HepG2 (cell line): ENCODE measurements around the gene MBTD1. TPM values are rescaled to one million over a fixed set of nuclear protein-coding genes. Genes with fewer than 3 reads are reported as not detected.

ENCODE experiments used
- AKAP8 ChIP-seq: sonication (generic); formaldehyde crosslinking; IDR thresholded peaks from 2 replicates; pipeline ENCODE4 v1.5.1; 2020; ENCODE audit warnings: mild to moderate bottlenecking, missing genetic modification reagents
- CHD2 ChIP-seq: IDR thresholded peaks from 2 replicates; pipeline ENCODE4 v1.6.1; 2011; ENCODE audit warnings: low read depth, low read length, improper control_type of control experiment
- EEA1 ChIP-seq: sonication (generic); formaldehyde crosslinking; IDR thresholded peaks from 2 replicates; pipeline ENCODE4 v1.5.1; 2020; ENCODE audit warnings: mild to moderate bottlenecking, missing genetic modification reagents, borderline replicate concordance
- GLI4 ChIP-seq: sonication (generic); formaldehyde crosslinking; IDR thresholded peaks from 2 replicates; pipeline ENCODE4 v1.5.1; 2020; ENCODE audit warnings: missing genetic modification reagents, mild to moderate bottlenecking, moderate library complexity, borderline replicate concordance
- HOXA5 ChIP-seq: sonication (generic); formaldehyde crosslinking; IDR thresholded peaks from 2 replicates; pipeline ENCODE4 v1.4.0; 2020; ENCODE audit warnings: missing genetic modification reagents
- IRF2 ChIP-seq: IDR thresholded peaks from 2 replicates; pipeline ENCODE4 v1.6.1; 2018; ENCODE audit warnings: missing genetic modification reagents, missing compliant biosample characterization
- NFKBIZ ChIP-seq: IDR thresholded peaks from 2 replicates; pipeline ENCODE4 v1.6.1; 2018; ENCODE audit warnings: missing genetic modification reagents, missing compliant biosample characterization
- PLRG1 ChIP-seq: fragments of 450-650 bp; conservative IDR thresholded peaks from 2 replicates; pipeline ENCODE4 v1.6.1; 2016
- RCOR2 ChIP-seq: IDR thresholded peaks from 2 replicates; pipeline ENCODE4 v1.6.1; 2016; ENCODE audit warnings: missing biosample characterization, missing genetic modification reagents
- TCF12 ChIP-seq, 2 experiments: fragments of 450-650 bp in 1 of 2; sonication (generic) in 1 of 2; formaldehyde crosslinking in 1 of 2; IDR thresholded peaks; 2 replicates each; pipeline versions ENCODE4 v1.6.1 to v1.8.0; 2017 to 2022; ENCODE audit warnings: antibody characterized with exemption in 1 of 2, mild to moderate bottlenecking in 1 of 2, missing genetic modification reagents in 1 of 2, moderate library complexity in 1 of 2
- TEAD2 ChIP-seq: sonication (generic); formaldehyde crosslinking; IDR thresholded peaks from 2 replicates; pipeline ENCODE4 v1.9.0; 2021; ENCODE audit warnings: missing genetic modification reagents
- THYN1 ChIP-seq: sonication (generic); formaldehyde crosslinking; IDR thresholded peaks from 2 replicates; pipeline ENCODE4 v1.8.1; 2023; ENCODE audit warnings: low read depth, mild to moderate bottlenecking, moderate library complexity, missing genetic modification reagents, borderline replicate concordance
- ZNF337 ChIP-seq: sonication (generic); formaldehyde crosslinking; IDR thresholded peaks from 2 replicates; pipeline ENCODE4 v1.5.1; 2020; ENCODE audit warnings: missing genetic modification reagents, low read depth, mild to moderate bottlenecking, borderline replicate concordance
- ZNF569 ChIP-seq: sonication (generic); formaldehyde crosslinking; IDR thresholded peaks from 2 replicates; pipeline ENCODE4 v1.5.0; 2020; ENCODE audit warnings: mild to moderate bottlenecking, missing genetic modification reagents, moderate library complexity, borderline replicate concordance
- polyA plus RNA-seq, 8 experiments: library from polyadenylated mRNA; depleted of rRNA in 3 of 8; stranded (reverse) in 7 of 8; unstranded in 1 of 8; fragments of >200 nt; fragmentation: Illumina TruSeq in 4 of 8; extraction: Trizol in 4 of 8; gene quantifications; 2 replicates each; pipeline versions ENCODE4 v1.2.1 to v1.2.3, GENCODE V29; 2011 to 2016; ENCODE audit warnings: low read depth in 4 of 8, missing spikeins in 1 of 8, mixed read lengths in 1 of 8; ENCODE audit not compliant: insufficient read depth in 1 of 8
- total RNA-seq, 5 experiments: library from RNA; depleted of rRNA; stranded (reverse); fragments of >200 nt; fragmentation: Illumina TruSeq; extraction: Trizol; gene quantifications; 2 replicates each; pipeline ENCODE4 v1.2.3, GENCODE V29; 2016; ENCODE audit warnings: low read depth in 1 of 5
- TF ChIP-seq, protein P1 (sequence below): sonication (generic); formaldehyde crosslinking; IDR thresholded peaks from 2 replicates; pipeline ENCODE4 v1.8.1; 2023; ENCODE audit warnings: mild to moderate bottlenecking, missing genetic modification reagents
- TF ChIP-seq, protein P2 (sequence below): sonication (generic); formaldehyde crosslinking; IDR thresholded peaks from 2 replicates; pipeline ENCODE4 v1.5.0; 2020; ENCODE audit warnings: missing genetic modification reagents
- TF ChIP-seq, protein P3 (sequence below): fragments of 450-650 bp; IDR thresholded peaks from 2 replicates; pipeline ENCODE4 v1.6.1; 2017; ENCODE audit warnings: mild to moderate bottlenecking
- TF ChIP-seq, protein P4 (sequence below): sonication (generic); formaldehyde crosslinking; conservative IDR thresholded peaks from 2 replicates; pipeline ENCODE4 v1.4.0; 2020; ENCODE audit warnings: missing genetic modification reagents
- TF ChIP-seq, protein P5 (sequence below): sonication (generic); formaldehyde crosslinking; IDR thresholded peaks from 2 replicates; pipeline ENCODE4 v1.5.0; 2020; ENCODE audit warnings: mild to moderate bottlenecking, low read depth, missing genetic modification reagents, borderline replicate concordance

The MBTD1 gene
- total and polyA plus RNA-seq, 2 of the 13 experiments (the other 11 are each of a cell fraction or from before 2014, with no cell fraction given): 20.9 TPM

DNA sequence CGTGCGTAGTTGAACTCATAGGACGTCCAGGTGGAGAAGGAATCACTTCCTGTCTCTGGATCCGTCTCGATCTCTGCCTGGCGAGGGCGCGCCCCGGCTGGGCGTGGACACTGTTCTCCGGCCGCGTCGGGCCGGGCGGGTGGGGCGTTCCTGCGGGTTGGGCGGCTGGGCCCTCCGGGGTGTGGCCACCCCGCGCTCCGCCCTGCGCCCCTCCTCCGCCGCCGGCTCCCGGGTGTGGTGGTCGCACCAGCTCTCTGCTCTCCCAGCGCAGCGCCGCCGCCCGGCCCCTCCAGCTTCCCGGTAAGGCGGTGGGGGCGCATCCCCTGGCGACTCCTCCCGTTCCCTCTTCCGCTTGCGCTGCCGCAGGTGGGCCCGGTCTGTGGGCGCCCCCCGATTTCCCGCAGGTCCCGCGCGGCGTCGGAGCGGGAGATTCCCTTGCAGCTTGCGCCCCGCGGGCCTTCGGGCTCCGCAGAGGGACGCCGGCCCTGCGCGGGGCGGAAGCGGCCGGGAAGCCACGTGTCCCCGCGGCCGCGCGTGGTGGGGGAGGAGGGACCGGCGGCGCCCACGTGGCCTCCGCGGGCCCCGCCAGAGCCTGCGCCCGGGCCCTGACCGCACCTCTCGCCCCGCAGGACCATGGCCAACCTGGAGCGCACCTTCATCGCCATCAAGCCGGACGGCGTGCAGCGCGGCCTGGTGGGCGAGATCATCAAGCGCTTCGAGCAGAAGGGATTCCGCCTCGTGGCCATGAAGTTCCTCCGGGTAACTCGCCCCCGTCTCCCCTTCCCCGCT lies 93.5 kb downstream of the MBTD1 start, which contains the start of gene NME2 (continued):
- no peak for TF ChIP-seq NFKBIZ
- peak; percentile 62 for TF ChIP-seq AKAP8 (CRISPR knock-in tag)
- TF ChIP-seq IRF2 (CRISPR knock-in tag): peak; percentile 35; the same call in 1 of the 2 replicates
- TF ChIP-seq, protein P1, sequence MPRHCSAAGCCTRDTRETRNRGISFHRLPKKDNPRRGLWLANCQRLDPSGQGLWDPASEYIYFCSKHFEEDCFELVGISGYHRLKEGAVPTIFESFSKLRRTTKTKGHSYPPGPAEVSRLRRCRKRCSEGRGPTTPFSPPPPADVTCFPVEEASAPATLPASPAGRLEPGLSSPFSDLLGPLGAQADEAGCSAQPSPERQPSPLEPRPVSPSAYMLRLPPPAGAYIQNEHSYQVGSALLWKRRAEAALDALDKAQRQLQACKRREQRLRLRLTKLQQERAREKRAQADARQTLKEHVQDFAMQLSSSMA: 0 out of 2 replicates have a peak, but pooled peaks have one; percentile 10
- TF ChIP-seq, protein P2, sequence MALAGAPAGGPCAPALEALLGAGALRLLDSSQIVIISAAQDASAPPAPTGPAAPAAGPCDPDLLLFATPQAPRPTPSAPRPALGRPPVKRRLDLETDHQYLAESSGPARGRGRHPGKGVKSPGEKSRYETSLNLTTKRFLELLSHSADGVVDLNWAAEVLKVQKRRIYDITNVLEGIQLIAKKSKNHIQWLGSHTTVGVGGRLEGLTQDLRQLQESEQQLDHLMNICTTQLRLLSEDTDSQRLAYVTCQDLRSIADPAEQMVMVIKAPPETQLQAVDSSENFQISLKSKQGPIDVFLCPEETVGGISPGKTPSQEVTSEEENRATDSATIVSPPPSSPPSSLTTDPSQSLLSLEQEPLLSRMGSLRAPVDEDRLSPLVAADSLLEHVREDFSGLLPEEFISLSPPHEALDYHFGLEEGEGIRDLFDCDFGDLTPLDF: no peak; the same call in 1 of the 2 replicates
- TF ChIP-seq, protein P3, sequence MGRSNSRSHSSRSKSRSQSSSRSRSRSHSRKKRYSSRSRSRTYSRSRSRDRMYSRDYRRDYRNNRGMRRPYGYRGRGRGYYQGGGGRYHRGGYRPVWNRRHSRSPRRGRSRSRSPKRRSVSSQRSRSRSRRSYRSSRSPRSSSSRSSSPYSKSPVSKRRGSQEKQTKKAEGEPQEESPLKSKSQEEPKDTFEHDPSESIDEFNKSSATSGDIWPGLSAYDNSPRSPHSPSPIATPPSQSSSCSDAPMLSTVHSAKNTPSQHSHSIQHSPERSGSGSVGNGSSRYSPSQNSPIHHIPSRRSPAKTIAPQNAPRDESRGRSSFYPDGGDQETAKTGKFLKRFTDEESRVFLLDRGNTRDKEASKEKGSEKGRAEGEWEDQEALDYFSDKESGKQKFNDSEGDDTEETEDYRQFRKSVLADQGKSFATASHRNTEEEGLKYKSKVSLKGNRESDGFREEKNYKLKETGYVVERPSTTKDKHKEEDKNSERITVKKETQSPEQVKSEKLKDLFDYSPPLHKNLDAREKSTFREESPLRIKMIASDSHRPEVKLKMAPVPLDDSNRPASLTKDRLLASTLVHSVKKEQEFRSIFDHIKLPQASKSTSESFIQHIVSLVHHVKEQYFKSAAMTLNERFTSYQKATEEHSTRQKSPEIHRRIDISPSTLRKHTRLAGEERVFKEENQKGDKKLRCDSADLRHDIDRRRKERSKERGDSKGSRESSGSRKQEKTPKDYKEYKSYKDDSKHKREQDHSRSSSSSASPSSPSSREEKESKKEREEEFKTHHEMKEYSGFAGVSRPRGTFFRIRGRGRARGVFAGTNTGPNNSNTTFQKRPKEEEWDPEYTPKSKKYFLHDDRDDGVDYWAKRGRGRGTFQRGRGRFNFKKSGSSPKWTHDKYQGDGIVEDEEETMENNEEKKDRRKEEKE: no peak
- no peak for TF ChIP-seq ZNF569 (CRISPR knock-in tag)
- TF ChIP-seq RCOR2: no peak
- no peak for TF ChIP-seq TEAD2
- TF ChIP-seq, protein P4, sequence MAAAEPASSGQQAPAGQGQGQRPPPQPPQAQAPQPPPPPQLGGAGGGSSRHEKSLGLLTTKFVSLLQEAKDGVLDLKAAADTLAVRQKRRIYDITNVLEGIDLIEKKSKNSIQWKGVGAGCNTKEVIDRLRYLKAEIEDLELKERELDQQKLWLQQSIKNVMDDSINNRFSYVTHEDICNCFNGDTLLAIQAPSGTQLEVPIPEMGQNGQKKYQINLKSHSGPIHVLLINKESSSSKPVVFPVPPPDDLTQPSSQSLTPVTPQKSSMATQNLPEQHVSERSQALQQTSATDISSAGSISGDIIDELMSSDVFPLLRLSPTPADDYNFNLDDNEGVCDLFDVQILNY (CRISPR knock-in tag): 0 out of 2 replicates have a peak, but pooled peaks have one; percentile 35
- no peak for TF ChIP-seq TCF12 (IDR thresholded peaks at IDR 0.05)
- peak; percentile 66; the same call in 1 of the 2 replicates for TF ChIP-seq TCF12 (CRISPR knock-in tag; IDR thresholded peaks at IDR 0.05)
- TF ChIP-seq ZNF337 (CRISPR knock-in tag): no peak
- peak; percentile 83; the same call in 1 of the 2 replicates for TF ChIP-seq EEA1 (CRISPR knock-in tag)
- TF ChIP-seq GLI4 (CRISPR knock-in tag): 0 out of 2 replicates have a peak, but pooled peaks have one; percentile 34
- TF ChIP-seq, protein P5, sequence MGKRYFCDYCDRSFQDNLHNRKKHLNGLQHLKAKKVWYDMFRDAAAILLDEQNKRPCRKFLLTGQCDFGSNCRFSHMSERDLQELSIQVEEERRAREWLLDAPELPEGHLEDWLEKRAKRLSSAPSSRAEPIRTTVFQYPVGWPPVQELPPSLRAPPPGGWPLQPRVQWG (CRISPR knock-in tag): no peak
- TF ChIP-seq THYN1 (CRISPR knock-in tag): no peak
- no peak for TF ChIP-seq CHD2
- TF ChIP-seq PLRG1: no peak
- peak; percentile 46; the same call in 1 of the 2 replicates for TF ChIP-seq HOXA5 (CRISPR knock-in tag)
